Measurements from ENCODE around the gene PTTG1IP. TPM values are rescaled to one million over a fixed set of nuclear protein-coding genes. Genes with fewer than 3 reads are reported as not detected.

Gene PTTG1IP
- total RNA-seq, 2 experiments from 2014 or later: 34.8 to 44.3 TPM

DNA sequence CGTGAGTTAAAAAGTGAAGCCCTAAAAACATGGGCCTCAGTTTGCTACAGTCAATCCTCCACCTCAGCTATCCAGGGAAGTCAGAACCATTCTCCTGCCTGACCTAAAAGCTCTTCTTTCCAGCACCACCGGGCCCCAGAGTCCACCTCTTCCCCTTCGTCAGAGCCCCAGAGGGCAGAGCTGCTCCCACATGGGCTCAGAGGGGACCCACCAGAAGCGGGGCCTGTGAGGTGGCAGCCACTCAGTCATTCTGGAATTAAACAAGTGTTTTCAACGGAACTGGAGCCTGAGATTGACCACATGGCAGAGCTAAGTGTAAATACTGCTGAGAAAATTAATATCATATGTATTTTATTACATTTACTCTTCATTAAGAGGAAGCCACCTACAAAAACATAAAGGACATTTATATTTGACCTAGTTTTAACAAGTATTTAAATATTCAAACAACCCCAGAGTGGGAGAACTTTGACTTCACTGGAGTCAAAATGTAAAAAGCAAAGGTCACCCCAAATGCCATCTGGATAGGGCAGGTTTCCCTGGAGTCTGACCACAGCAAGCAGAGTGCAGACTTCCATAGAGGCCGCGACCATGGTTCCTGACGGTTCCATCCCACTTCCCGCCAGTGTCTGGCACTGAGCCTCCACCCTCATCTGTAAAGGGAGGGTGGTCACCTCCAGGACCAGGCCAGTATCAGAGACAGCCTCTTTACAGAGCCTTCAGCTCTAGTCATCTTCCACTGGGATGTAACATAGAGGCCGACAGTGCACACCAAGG is 57.5 kb downstream of the PTTG1IP start:
- no peaks in the 10 kb centered on the region for H3K27me3 Mint-ChIP-seq
- peaks cover 12% of the 10 kb centered on the region for H3K36me3 Mint-ChIP-seq (ENCODE audit: low read depth)
- intact Hi-C loops (cut with DNase I, micrococcal nuclease): loop anchor here in 1 of 2 experiments (5.0 to 10.0 kb wide), 3 partner anchors 56 to 1841 kb away; partner anchors contain the start of genes PKNOX1 and PTTG1IP
- ATAC-seq (no peak), DNase-seq (no peak)
- CTCF ChIA-PET: interaction anchor here (0.8 to 1.6 kb wide), 5 partner anchors 14 to 77 kb away, joined by 3 to 4 read pairs (median 3); partner anchors contain the start of gene UBE2G2
- H3K4me1 Mint-ChIP-seq: peaks cover 17% of the 10 kb centered on the region
- peak overlapping the region; percentile 70 for H3K4me3 Mint-ChIP-seq
- POLR2A ChIA-PET: no interaction called here
- H3K9me3 Mint-ChIP-seq (ENCODE audit: low read depth): no peaks in the 10 kb centered on the region
- no peak overlapping the region for H3K27ac Mint-ChIP-seq

DNA sequence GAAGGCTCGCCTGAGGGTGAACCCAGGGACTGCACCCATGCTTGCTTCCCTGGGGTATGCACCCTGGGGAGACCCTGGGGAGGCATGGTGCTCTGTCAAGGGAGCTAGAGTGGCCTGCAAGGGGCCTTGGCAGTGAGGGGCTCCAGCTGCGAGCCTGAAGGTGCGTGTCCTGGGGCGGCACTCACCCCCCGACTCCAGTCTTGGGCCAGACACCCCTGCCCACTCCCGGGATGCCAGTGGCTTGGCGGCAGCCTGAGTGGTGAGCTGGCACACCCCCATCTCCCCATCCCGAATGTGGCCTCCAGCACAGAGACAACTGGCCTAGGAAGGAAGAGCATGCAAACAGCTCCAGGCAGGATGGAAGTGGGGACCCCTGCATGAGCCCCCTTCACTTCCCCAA is 58.3 kb downstream of the PTTG1IP start:
- CTCF ChIA-PET: interaction anchor here (0.6 to 1.6 kb wide), 6 partner anchors 14 to 113 kb away, joined by 3 to 4 read pairs (median 3); partner anchors contain the start of gene UBE2G2
- ATAC-seq: no peak
- Mint-ChIP-seq H3K27ac (no peak overlapping the region), H3K9me3 (ENCODE audit: low read depth) (no peaks in the 10 kb centered on the region), H3K4me3 (no peak overlapping the region), H3K36me3 (ENCODE audit: low read depth) (peaks cover 19% of the 10 kb centered on the region), H3K4me1 (peaks cover 19% of the 10 kb centered on the region), H3K27me3 (no peaks in the 10 kb centered on the region)
- intact Hi-C loops (cut with DNase I, micrococcal nuclease): loop anchor here in 1 of 2 experiments (5.0 to 10.0 kb wide), 3 partner anchors 57 to 1840 kb away; partner anchors contain the start of genes PKNOX1 and PTTG1IP
- DNase-seq: no peak
- POLR2A ChIA-PET: no interaction called here

GRCh38 chr21:44814498-44815023 is 58.9 kb downstream of the PTTG1IP start:
- no peak for DNase-seq
- POLR2A ChIA-PET: interaction anchor here (0.6 kb wide), 1 partner anchor 13 kb away, joined by 3 read pairs; the partner anchor contains the start of gene UBE2G2
- Mint-ChIP-seq H3K4me1 (peaks cover 19% of the 10 kb centered on the region), H3K27me3 (no peaks in the 10 kb centered on the region), H3K4me3 (no peak overlapping the region), H3K9me3 (ENCODE audit: low read depth) (no peaks in the 10 kb centered on the region), H3K27ac (no peak overlapping the region), H3K36me3 (ENCODE audit: low read depth) (peaks cover 22% of the 10 kb centered on the region)
- ATAC-seq: no peak
- CTCF ChIA-PET: interaction anchor here (0.6 to 1.6 kb wide), 3 partner anchors 13 to 113 kb away, joined by 3 to 4 read pairs (median 3); partner anchors contain the start of gene UBE2G2
- intact Hi-C loops (cut with DNase I, micrococcal nuclease): loop anchor here in 1 of 2 experiments (5.0 to 10.0 kb wide), 3 partner anchors 58 to 1840 kb away; partner anchors contain the start of genes PKNOX1 and PTTG1IP

- H3K36me3 Mint-ChIP-seq (ENCODE audit: low read depth): peaks cover 30% of the 10 kb centered on the region
- DNase-seq (no peak), ATAC-seq (no peak)
- H3K4me3 Mint-ChIP-seq: no peak overlapping the region
- intact Hi-C loops (cut with DNase I, micrococcal nuclease): loop anchor here in 1 of 2 experiments (10.0 kb wide), 2 partner anchors 271 to 1839 kb away; partner anchors contain the start of gene PKNOX1
- no peak overlapping the region for H3K27ac Mint-ChIP-seq
- H3K9me3 Mint-ChIP-seq (ENCODE audit: low read depth): no peaks in the 10 kb centered on the region
- POLR2A ChIA-PET: no interaction called here
- CTCF ChIA-PET: no interaction called here
- H3K4me1 Mint-ChIP-seq: peaks cover 19% of the 10 kb centered on the region
- no peaks in the 10 kb centered on the region for H3K27me3 Mint-ChIP-seq
Observed at GRCh38 chr21:44813727-44814126, 59.8 kb downstream of the PTTG1IP start.

DNA sequence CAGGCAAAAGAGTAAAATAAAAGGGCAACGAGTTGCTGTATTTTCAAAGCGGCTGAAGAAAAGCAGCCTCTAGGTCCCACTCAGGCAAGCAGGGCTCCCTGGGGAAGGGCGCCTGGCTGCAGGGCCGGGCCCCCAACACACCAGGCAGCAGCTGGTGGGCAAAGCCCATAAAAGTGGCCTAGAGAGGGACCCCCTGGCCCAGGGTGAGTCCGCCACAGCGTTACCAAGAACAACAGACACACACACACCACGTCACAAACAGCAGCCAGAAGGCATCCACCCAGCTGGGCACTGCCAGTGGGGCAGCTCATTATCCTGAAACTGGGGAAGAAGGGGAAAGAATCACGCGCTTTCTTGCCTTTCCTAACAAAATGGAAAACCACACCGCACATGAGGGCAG is 60.3 kb downstream of the PTTG1IP start:
- POLR2A ChIA-PET: no interaction called here
- Mint-ChIP-seq H3K9me3 (ENCODE audit: low read depth) (no peaks in the 10 kb centered on the region), H3K27ac (no peak overlapping the region), H3K36me3 (ENCODE audit: low read depth) (peaks cover 30% of the 10 kb centered on the region), H3K4me3 (no peak overlapping the region), H3K4me1 (peaks cover 19% of the 10 kb centered on the region), H3K27me3 (no peaks in the 10 kb centered on the region)
- ATAC-seq: no peak
- no peak for DNase-seq
- CTCF ChIA-PET: interaction anchor here (0.6 to 1.0 kb wide), 2 partner anchors 12 to 61 kb away, joined by 3 to 4 read pairs; partner anchors contain the start of genes PTTG1IP and UBE2G2
- intact Hi-C loops (cut with DNase I, micrococcal nuclease): loop anchor here in 1 of 2 experiments (10.0 kb wide), 2 partner anchors 272 to 1838 kb away; partner anchors contain the start of gene PKNOX1

- H3K9me3 Mint-ChIP-seq (ENCODE audit: low read depth): no peaks in the 10 kb centered on the region
- intact Hi-C loops (cut with DNase I, micrococcal nuclease): loop anchor here in 1 of 2 experiments (10.0 kb wide), 2 partner anchors 272 to 1838 kb away; partner anchors contain the start of gene PKNOX1
- peaks cover 31% of the 10 kb centered on the region for H3K36me3 Mint-ChIP-seq (ENCODE audit: low read depth)
- POLR2A ChIA-PET: no interaction called here
- peaks cover 19% of the 10 kb centered on the region for H3K4me1 Mint-ChIP-seq
- H3K27ac Mint-ChIP-seq: no peak overlapping the region
- no peak overlapping the region for H3K4me3 Mint-ChIP-seq
- DNase-seq (no peak), ATAC-seq (no peak)
- H3K27me3 Mint-ChIP-seq: no peaks in the 10 kb centered on the region
- CTCF ChIA-PET: interaction anchor here (0.6 to 1.0 kb wide), 5 partner anchors 11 to 335 kb away, joined by 3 to 4 read pairs (median 4); partner anchors contain the start of genes PTTG1IP and UBE2G2
Observed at GRCh38 chr21:44812640-44813039, 60.9 kb downstream of the PTTG1IP start.

DNA sequence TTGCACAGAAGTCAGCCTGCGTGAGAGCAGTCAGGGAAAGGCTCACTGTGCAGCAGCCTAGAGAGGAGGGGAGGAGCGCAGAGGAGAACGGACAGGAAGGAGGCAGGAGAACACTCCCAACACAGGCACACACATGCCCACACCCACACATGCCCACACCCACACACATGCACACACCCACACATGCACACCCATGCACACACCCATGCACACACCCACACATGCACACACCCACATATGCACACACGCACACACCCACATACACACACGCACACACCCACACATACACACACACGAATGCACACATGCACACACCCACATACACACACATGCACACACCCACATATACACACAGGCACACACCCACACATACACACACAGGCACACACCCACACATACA is 62.7 kb downstream of the PTTG1IP start:
- intact Hi-C loops (cut with DNase I, micrococcal nuclease): loop anchor here in 1 of 2 experiments (10.0 kb wide), 2 partner anchors 274 to 1836 kb away; partner anchors contain the start of gene PKNOX1
- Mint-ChIP-seq H3K27ac (peak overlapping the region; percentile 39), H3K4me1 (peaks cover 8% of the 10 kb centered on the region), H3K4me3 (no peak overlapping the region), H3K36me3 (ENCODE audit: low read depth) (peaks cover 43% of the 10 kb centered on the region), H3K27me3 (no peaks in the 10 kb centered on the region), H3K9me3 (ENCODE audit: low read depth) (no peaks in the 10 kb centered on the region)
- DNase-seq (no peak), ATAC-seq (no peak)
- ChIA-PET POLR2A (no interaction called here), CTCF (no interaction called here)

DNA sequence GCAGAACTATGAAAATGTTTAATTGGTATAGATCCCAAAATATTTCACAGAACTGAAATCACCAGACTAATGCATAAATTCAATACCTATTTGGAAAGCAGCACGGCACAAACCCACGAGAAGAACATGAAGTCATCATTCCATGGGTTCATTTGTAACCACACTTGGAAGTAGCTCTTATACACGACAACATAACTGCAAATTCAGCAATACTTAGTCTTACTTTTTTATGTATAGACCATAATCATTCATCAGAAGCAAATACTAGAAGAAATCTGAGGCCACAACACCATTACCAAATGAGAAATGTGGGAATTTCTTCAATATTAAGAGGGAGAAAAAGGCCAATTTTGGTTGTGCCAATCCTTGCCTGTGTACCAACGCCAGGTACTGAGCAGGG is 67.6 kb downstream of the PTTG1IP start:
- DNase-seq (no peak), ATAC-seq (no peak)
- POLR2A ChIA-PET: no interaction called here
- no peak overlapping the region for H3K4me3 Mint-ChIP-seq
- no peak overlapping the region for H3K27ac Mint-ChIP-seq
- peaks cover 19% of the 10 kb centered on the region for H3K4me1 Mint-ChIP-seq
- H3K36me3 Mint-ChIP-seq (ENCODE audit: low read depth): peaks cover 61% of the 10 kb centered on the region
- H3K27me3 Mint-ChIP-seq: no peaks in the 10 kb centered on the region
- intact Hi-C loops (cut with DNase I, micrococcal nuclease): no loop called here
- CTCF ChIA-PET: interaction anchor here (0.5 to 3.3 kb wide), 4 partner anchors 12 to 674 kb away, joined by 3 to 14 read pairs (median 4); no protein-coding TSS in a partner anchor
- no peaks in the 10 kb centered on the region for H3K9me3 Mint-ChIP-seq (ENCODE audit: low read depth)

GRCh38 chr21:44805226-44805625 is 68.3 kb downstream of the PTTG1IP start:
- H3K9me3 Mint-ChIP-seq (ENCODE audit: low read depth): no peaks in the 10 kb centered on the region
- no peak for ATAC-seq
- intact Hi-C loops (cut with DNase I, micrococcal nuclease): no loop called here
- H3K27me3 Mint-ChIP-seq: no peaks in the 10 kb centered on the region
- no peak overlapping the region for H3K27ac Mint-ChIP-seq
- CTCF ChIA-PET: interaction anchor here (0.6 to 3.3 kb wide), 2 partner anchors 12 to 675 kb away, joined by 3 to 14 read pairs; no protein-coding TSS in a partner anchor
- DNase-seq: no peak
- H3K36me3 Mint-ChIP-seq (ENCODE audit: low read depth): peaks cover 58% of the 10 kb centered on the region
- no peak overlapping the region for H3K4me3 Mint-ChIP-seq
- POLR2A ChIA-PET: no interaction called here
- peaks cover 24% of the 10 kb centered on the region for H3K4me1 Mint-ChIP-seq

DNA sequence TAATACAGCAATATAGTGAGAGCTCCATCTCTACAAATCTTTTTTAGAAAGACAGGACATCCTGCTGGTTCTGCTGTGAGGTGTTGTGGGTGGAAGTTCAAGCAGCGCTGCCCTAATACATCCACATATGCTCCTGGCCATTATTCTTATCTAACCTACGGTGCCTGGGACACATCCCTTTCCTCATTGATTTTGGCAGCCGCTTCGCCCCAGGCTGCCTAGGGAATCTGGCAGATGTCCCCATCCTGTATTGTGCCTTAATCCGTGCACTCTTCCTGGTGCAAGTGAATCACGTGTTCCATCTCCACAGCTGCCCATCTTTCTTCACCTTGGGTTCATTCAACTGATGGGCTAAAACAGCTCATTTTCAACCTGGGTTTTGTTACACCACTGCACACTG is 68.7 kb downstream of the PTTG1IP start:
- no peak overlapping the region for H3K27ac Mint-ChIP-seq
- peaks cover 28% of the 10 kb centered on the region for H3K4me1 Mint-ChIP-seq
- H3K27me3 Mint-ChIP-seq: no peaks in the 10 kb centered on the region
- no peak overlapping the region for H3K4me3 Mint-ChIP-seq
- POLR2A ChIA-PET: no interaction called here
- DNase-seq (no peak), ATAC-seq (no peak)
- CTCF ChIA-PET: interaction anchor here (3.3 kb wide), 1 partner anchor 11 kb away, joined by 14 read pairs; no protein-coding TSS in a partner anchor
- H3K36me3 Mint-ChIP-seq (ENCODE audit: low read depth): peaks cover 57% of the 10 kb centered on the region
- intact Hi-C loops (cut with DNase I, micrococcal nuclease): loop anchor here (5.0 kb wide), 2 partner anchors 118 to 273 kb away; partner anchors contain the start of gene ITGB2 (in 1 of the 2)
- H3K9me3 Mint-ChIP-seq (ENCODE audit: low read depth): no peaks in the 10 kb centered on the region

DNA sequence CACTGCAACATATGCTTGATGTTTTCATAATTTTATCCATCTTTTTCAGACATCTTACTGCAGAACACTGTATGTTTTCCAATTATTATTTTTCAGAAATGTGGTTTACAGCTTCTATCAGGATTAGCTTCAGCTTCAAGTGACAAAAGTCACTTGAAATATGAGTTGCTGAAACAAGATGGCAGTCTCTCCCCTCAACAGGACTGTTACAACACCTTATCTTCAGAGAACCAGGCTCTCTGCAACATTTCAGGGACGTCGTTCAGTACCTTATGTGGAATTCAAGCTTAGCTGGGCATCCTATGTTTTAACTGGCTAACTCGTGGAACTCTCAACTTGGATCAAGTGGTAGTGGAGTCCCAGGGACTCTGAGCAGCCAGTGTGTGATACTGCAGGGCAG is 69.8 kb downstream of the PTTG1IP start:
- Mint-ChIP-seq H3K27ac (no peak overlapping the region), H3K36me3 (ENCODE audit: low read depth) (peaks cover 59% of the 10 kb centered on the region), H3K4me3 (no peak overlapping the region), H3K4me1 (peaks cover 39% of the 10 kb centered on the region), H3K27me3 (no peaks in the 10 kb centered on the region), H3K9me3 (ENCODE audit: low read depth) (no peaks in the 10 kb centered on the region)
- POLR2A ChIA-PET: interaction anchor here (0.6 kb wide), 1 partner anchor 10 kb away, joined by 3 read pairs; no protein-coding TSS in a partner anchor
- ATAC-seq (no peak), DNase-seq (no peak)
- CTCF ChIA-PET: interaction anchor here (0.6 to 3.3 kb wide), 2 partner anchors 10 to 339 kb away, joined by 3 to 14 read pairs; no protein-coding TSS in a partner anchor
- intact Hi-C loops (cut with DNase I, micrococcal nuclease): loop anchor here (5.0 kb wide), 2 partner anchors 119 to 274 kb away; partner anchors contain the start of gene ITGB2 (in 1 of the 2)

Data from activated CD4-positive, alpha-beta T cell treated with anti-CD3 and anti-CD28 coated beads for 36 hours (primary cell).